AG08396 (cell line): ENCODE data around the gene MPZL2.
"Not testable (repeated sequence)": the region's sequence is repeated elsewhere in the genome, so short reads cannot be mapped to it uniquely, and the experiment has no call there.

Source experiments
- DNase-seq: peaks from one replicate; pipeline ENCODE4 v3.0.0; 2012; ENCODE audit warnings: low spot score, mixed read lengths

The MPZL2 gene

GRCh38 chr11:118263695-118264568, at the start of gene MPZL2:
Gene MPZL2 (minus strand): TSS chr11:118264297. CDS start chr11:118264153, 144 bp downstream.
- no peak for DNase-seq

GRCh38 chr11:118313242-118313641, 49.1 kb upstream of the MPZL2 start:
- DNase-seq = no peak

GRCh38 chr11:118312328-118312727, 48.2 kb upstream of the MPZL2 start:
- DNase-seq = no peak

- DNase-seq = no peak
Measured at GRCh38 chr11:118311518-118311917, 47.4 kb upstream of the MPZL2 start.

- no peak for DNase-seq
Measured at GRCh38 chr11:118310781-118311485, 46.8 kb upstream of the MPZL2 start.

- no peak for DNase-seq
Measured at GRCh38 chr11:118310271-118310670, 46.2 kb upstream of the MPZL2 start.

- DNase-seq = not testable (repeated sequence)
Measured at GRCh38 chr11:118308995-118309528, 45.0 kb upstream of the MPZL2 start.

GRCh38 chr11:118306556-118306955, 42.5 kb upstream of the MPZL2 start:
- DNase-seq = no peak

- no peak for DNase-seq
Measured at GRCh38 chr11:118305726-118306125, 41.6 kb upstream of the MPZL2 start.

GRCh38 chr11:118304568-118305248, 40.6 kb upstream of the MPZL2 start, which contains the start of gene CD3E:
Gene CD3E (plus strand): TSS chr11:118304730. CDS start chr11:118304953, 223 bp downstream.
- no peak for DNase-seq

GRCh38 chr11:118304227-118304567, 40.1 kb upstream of the MPZL2 start:
- no peak for DNase-seq

- no peak for DNase-seq
Measured at GRCh38 chr11:118301600-118302195, 37.6 kb upstream of the MPZL2 start.

- no peak for DNase-seq
Measured at GRCh38 chr11:118295815-118296454, 31.8 kb upstream of the MPZL2 start.

GRCh38 chr11:118295199-118295598, 31.1 kb upstream of the MPZL2 start:
- DNase-seq = no peak

GRCh38 chr11:118294053-118294452, 30.0 kb upstream of the MPZL2 start:
- DNase-seq = no peak

GRCh38 chr11:118291477-118292135, 27.5 kb upstream of the MPZL2 start:
- no peak for DNase-seq

GRCh38 chr11:118290923-118291322, 26.8 kb upstream of the MPZL2 start:
- no peak for DNase-seq

GRCh38 chr11:118289401-118289800, 25.3 kb upstream of the MPZL2 start:
- no peak for DNase-seq

- no peak for DNase-seq
Measured at GRCh38 chr11:118287006-118287405, 22.9 kb upstream of the MPZL2 start.

GRCh38 chr11:118286545-118286944, 22.4 kb upstream of the MPZL2 start:
- DNase-seq = no peak
